WERI-Rb-1 (cell line): Measurements from ENCODE around the gene BTBD19.

Experiments used
- DNase-seq: peaks from one replicate; pipeline ENCODE4 v3.0.0-alpha.2; 2020
- H3K27ac ChIP-seq: fragments of 250-450 bp; sonication (Bioruptor Pico); 2 replicates; pipeline ENCODE4 v1.5.1; 2020; ENCODE audit warnings: mild to moderate bottlenecking, moderate library complexity
- H3K27me3 ChIP-seq: fragments of 250-450 bp; sonication (Bioruptor Pico); 2 replicates; pipeline ENCODE4 v1.5.1; 2021; ENCODE audit warnings: mild to moderate bottlenecking, low read depth, moderate library complexity; ENCODE audit not compliant: insufficient read depth, severe bottlenecking
- H3K36me3 ChIP-seq: fragments of 250-450 bp; sonication (Bioruptor Pico); 2 replicates; pipeline ENCODE4 v1.5.1; 2020; ENCODE audit warnings: mild to moderate bottlenecking, moderate library complexity
- H3K4me3 ChIP-seq: 2 replicates; pipeline ENCODE4 v1.5.1; 2011; ENCODE audit warnings: low read depth, mild to moderate bottlenecking, control low read depth, low read length
- H3K9me3 ChIP-seq: fragments of 250-450 bp; sonication (Bioruptor Pico); 2 replicates; pipeline ENCODE4 v1.5.1; 2021; ENCODE audit warnings: mild to moderate bottlenecking, moderate library complexity; ENCODE audit not compliant: severe bottlenecking
- TF ChIP-seq, protein P1 (sequence below): IDR thresholded peaks from 2 replicates; pipeline ENCODE4 v1.5.1; 2011; ENCODE audit warnings: low read depth, mild to moderate bottlenecking, control low read depth, inconsistent platforms, low read length

BTBD19 gene

DNA sequence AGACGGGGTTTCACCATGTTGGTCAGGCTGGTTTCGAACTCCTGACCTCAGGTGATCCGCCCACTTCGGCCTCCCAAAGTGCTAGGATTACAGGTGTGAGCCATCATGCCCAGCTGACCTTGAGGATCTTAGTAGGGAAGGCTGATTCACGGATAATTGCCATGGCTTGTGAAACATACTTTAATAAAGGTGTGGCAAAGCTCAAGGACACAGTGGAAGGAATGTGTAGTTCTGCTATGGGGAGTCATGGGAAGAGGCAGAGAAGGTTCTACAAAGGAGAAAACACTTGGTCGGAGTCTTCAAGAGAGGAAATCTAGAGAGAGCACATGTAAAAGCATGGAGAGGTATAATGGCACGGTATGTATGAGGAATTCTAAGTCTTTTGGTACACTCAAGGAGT, 47.4 kb downstream of the BTBD19 start:
- no peak for DNase-seq
- Histone ChIP-seq H3K4me3 (no peak overlapping the region), H3K9me3 (no peaks in the 10 kb centered on the region), H3K27me3 (no peaks in the 10 kb centered on the region), H3K36me3 (no peaks in the 10 kb centered on the region; the same call in 1 of the 2 replicates), H3K27ac (no peak overlapping the region)
- TF ChIP-seq, protein P1, sequence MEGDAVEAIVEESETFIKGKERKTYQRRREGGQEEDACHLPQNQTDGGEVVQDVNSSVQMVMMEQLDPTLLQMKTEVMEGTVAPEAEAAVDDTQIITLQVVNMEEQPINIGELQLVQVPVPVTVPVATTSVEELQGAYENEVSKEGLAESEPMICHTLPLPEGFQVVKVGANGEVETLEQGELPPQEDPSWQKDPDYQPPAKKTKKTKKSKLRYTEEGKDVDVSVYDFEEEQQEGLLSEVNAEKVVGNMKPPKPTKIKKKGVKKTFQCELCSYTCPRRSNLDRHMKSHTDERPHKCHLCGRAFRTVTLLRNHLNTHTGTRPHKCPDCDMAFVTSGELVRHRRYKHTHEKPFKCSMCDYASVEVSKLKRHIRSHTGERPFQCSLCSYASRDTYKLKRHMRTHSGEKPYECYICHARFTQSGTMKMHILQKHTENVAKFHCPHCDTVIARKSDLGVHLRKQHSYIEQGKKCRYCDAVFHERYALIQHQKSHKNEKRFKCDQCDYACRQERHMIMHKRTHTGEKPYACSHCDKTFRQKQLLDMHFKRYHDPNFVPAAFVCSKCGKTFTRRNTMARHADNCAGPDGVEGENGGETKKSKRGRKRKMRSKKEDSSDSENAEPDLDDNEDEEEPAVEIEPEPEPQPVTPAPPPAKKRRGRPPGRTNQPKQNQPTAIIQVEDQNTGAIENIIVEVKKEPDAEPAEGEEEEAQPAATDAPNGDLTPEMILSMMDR: no peak

DNA sequence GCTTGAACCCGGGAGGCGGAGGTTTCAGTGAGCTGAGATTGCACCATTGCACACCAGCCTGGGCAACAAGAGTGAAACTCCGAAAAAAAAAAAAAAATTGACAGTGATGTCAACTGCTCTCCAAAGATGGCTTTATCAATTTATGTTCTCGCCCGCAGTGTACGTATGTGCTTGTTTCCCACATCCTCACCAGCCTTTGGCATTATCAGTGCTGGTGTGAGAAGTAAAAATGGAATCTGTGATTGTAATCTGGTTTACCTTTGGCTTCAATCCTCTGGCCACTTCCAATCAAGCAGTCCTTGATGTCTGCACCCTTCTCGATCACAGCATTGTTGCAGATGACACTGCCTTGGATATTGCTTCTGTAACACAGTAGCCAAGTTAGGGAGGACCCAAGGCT, 49.1 kb downstream of the BTBD19 start:
- TF ChIP-seq, protein P1: no peak
- DNase-seq: no peak
- no peaks in the 10 kb centered on the region; the same call in 1 of the 2 replicates for H3K36me3 ChIP-seq

DNA sequence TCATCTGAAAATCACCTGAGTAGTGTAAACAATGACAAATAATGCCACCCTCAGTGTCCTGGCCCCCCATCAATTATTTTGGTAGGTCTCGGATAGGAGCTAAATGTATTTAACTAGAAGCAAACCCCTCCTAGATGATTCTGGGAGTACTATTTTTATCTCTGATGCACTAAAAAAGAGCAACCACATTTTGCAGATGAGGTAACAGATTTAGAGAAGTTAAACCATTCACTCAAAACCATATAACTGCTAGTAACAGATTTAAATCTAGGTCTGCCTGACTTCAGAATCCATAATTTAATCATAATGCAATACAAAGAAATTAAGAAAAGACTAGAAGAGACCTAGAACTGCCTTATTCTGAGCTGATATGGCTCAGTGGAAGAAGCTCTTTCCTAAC, 52.0 kb downstream of the BTBD19 start:
- Histone ChIP-seq H3K9me3 (no peaks in the 10 kb centered on the region), H3K27ac (no peak overlapping the region), H3K27me3 (no peaks in the 10 kb centered on the region), H3K4me3 (no peak overlapping the region), H3K36me3 (no peaks in the 10 kb centered on the region; the same call in 1 of the 2 replicates)
- TF ChIP-seq, protein P1: no peak
- DNase-seq: no peak

More for the DNA sequence above, 49.1 kb downstream of the BTBD19 start:
- H3K27me3 ChIP-seq: no peaks in the 10 kb centered on the region
- H3K9me3 ChIP-seq: no peaks in the 10 kb centered on the region
- no peak overlapping the region for H3K27ac ChIP-seq
- no peak overlapping the region for H3K4me3 ChIP-seq

DNA sequence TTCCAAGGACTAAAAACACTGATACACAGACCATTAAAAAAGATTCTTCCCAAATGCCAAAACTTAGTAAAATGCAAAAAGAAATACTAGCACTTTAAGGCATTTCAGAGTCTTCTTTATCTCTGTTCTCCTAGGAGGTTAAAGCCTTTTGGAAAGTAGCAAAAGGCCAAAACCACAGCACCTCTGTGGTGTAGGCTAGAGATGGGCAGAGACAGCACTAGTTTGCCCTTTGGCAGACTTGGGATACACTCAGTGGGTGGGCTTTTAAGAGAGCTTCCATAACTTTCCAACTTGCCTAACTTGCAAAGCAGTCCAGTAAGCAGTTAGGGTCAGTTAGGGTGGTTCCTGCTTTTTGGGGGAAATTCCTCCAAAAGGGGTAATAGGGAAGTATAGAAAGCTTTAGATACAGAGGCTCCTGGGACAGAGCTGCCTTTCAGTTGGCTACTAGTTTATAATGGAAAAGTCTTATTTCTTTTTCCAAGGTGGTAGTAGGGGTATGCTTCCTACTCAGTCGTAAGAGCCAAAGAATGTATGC, 52.6 kb downstream of the BTBD19 start:
- Histone ChIP-seq H3K36me3 (no peaks in the 10 kb centered on the region; the same call in 1 of the 2 replicates), H3K27me3 (no peaks in the 10 kb centered on the region), H3K27ac (no peak overlapping the region), H3K9me3 (no peaks in the 10 kb centered on the region), H3K4me3 (no peak overlapping the region)
- DNase-seq: no peak
- TF ChIP-seq, protein P1: no peak

DNA sequence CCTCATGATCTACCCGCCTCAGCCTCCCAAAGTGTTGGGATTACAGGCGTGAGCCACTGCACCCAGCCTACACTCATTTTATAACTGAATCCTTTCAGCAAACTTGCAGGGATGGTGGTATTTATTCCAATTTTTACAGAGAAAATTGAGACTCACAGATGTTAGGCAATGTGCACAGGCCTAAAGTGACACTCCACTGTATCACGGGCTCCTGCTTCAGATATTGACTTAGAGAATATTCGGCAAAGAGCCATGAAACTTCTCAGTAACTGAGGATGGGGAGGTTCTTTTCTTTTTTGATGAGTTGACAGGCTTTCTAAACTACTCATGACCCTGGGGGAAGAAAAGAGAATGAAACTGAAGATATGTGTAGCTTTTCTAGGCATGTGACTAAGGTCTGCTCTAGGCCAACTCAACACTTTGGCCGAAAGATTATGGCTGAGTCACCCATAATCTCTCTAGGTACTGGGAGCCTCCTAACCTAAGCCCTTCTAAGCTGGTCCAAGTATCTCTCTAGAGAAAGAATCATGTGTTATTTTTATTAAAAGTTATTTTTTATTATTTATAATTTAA, 54.6 kb downstream of the BTBD19 start:
- H3K27me3 ChIP-seq: no peaks in the 10 kb centered on the region
- peak; percentile 24 for DNase-seq
- TF ChIP-seq, protein P1: no peak
- no peaks in the 10 kb centered on the region for H3K36me3 ChIP-seq
- no peak overlapping the region for H3K4me3 ChIP-seq
- no peaks in the 10 kb centered on the region for H3K9me3 ChIP-seq
- no peak overlapping the region for H3K27ac ChIP-seq
